SU-DHL-6 (cell line): Measurements from ENCODE around the gene TBC1D20.

Experiments
- H2AFZ ChIP-seq: fragments of 200-600 bp; sonication (generic); 2 replicates; pipeline ENCODE4 v1.6.1; 2014; ENCODE audit warnings: low read depth, mild to moderate bottlenecking, moderate library complexity, mixed read lengths, antibody characterized with exemption, low read length; ENCODE audit not compliant: severe bottlenecking
- H3F3A ChIP-seq: fragments of 200-600 bp; shearing (Covaris generic); 2 replicates; pipeline ENCODE4 v1.6.0; 2016; ENCODE audit warnings: antibody characterized with exemption, mild to moderate bottlenecking; ENCODE audit not compliant: insufficient read depth
- H3K27ac ChIP-seq: fragments of 200-600 bp; sonication (generic); 2 replicates; pipeline ENCODE4 v1.5.1; 2016; ENCODE audit warnings: low read depth, mild to moderate bottlenecking, low read length, moderate library complexity, mixed read lengths
- H3K27me3 ChIP-seq: fragments of 200-600 bp; sonication (generic), shearing (Covaris generic); 2 replicates; pipeline ENCODE4 v1.6.0; 2014; ENCODE audit warnings: mild to moderate bottlenecking, low read length
- H3K36me3 ChIP-seq: fragments of 200-600 bp; sonication (generic); 2 replicates; pipeline ENCODE4 v1.6.1; 2014; ENCODE audit warnings: mild to moderate bottlenecking, low read length, mixed read lengths
- H3K4me2 ChIP-seq: fragments of 300-600, 200-600 bp; shearing (Covaris generic), sonication (generic); 2 replicates; pipeline ENCODE4 v1.6.0; 2014; ENCODE audit warnings: low read length, low read depth, mild to moderate bottlenecking; ENCODE audit not compliant: poor library complexity, severe bottlenecking
- H3K4me3 ChIP-seq: fragments of 200-600 bp; sonication (generic); 2 replicates; pipeline ENCODE4 v1.5.1; 2014; ENCODE audit warnings: antibody characterized with exemption, low read length, mild to moderate bottlenecking, mixed read lengths; ENCODE audit not compliant: insufficient read depth, poor library complexity, severe bottlenecking
- H3K79me2 ChIP-seq: fragments of 200-600 bp; sonication (generic); 2 replicates; pipeline ENCODE4 v1.6.1; 2014; ENCODE audit warnings: mild to moderate bottlenecking, low read length, moderate library complexity; ENCODE audit not compliant: insufficient read depth
- H3K9ac ChIP-seq: fragments of 200-600 bp; sonication (generic); 2 replicates; pipeline ENCODE4 v1.7.0; 2014; ENCODE audit warnings: mild to moderate bottlenecking, low read length
- H3K9me2 ChIP-seq: fragments of 200-600 bp; sonication (generic); replicated peaks from 2 replicates; pipeline ENCODE4 v1.6.1; 2014; ENCODE audit warnings: low read length; ENCODE audit not compliant: insufficient read depth
- H3K9me3 ChIP-seq: fragments of 200-600 bp; sonication (generic); 2 replicates; pipeline ENCODE4 v1.6.1; 2014; ENCODE audit warnings: low read length, mixed read lengths; ENCODE audit not compliant: insufficient read depth
- H4K20me1 ChIP-seq: fragments of 200-600 bp; sonication (generic); 2 replicates; pipeline ENCODE4 v1.6.1; 2014; ENCODE audit warnings: low read depth, mild to moderate bottlenecking, antibody characterized with exemption, low read length, moderate library complexity, mixed read lengths
- CTCF ChIP-seq: fragments of 200-600 bp; sonication (generic); IDR thresholded peaks from one replicate; pipeline ENCODE4 v1.5.1; 2017; ENCODE audit warnings: antibody characterized with exemption, mild to moderate bottlenecking, low read length, moderate library complexity; ENCODE audit not compliant: insufficient read depth, poor library complexity, severe bottlenecking
- EZH2phosphoT487 ChIP-seq: fragments of 200-600 bp; sonication (generic), shearing (Covaris generic); conservative IDR thresholded peaks from 2 replicates; pipeline ENCODE4 v1.6.1; 2018; ENCODE audit warnings: mild to moderate bottlenecking, antibody characterized with exemption, low read length, moderate library complexity, mixed read lengths

The TBC1D20 gene

GRCh38 chr20:507006-507758, 44.8 kb upstream of the TBC1D20 start:
- no peaks in the 10 kb centered on the region for H3K9me3 ChIP-seq
- H3K27me3 ChIP-seq = no peaks in the 10 kb centered on the region
- H3K79me2 ChIP-seq = peaks cover 56% of the 10 kb centered on the region
- TF ChIP-seq CTCF (no peak), EZH2phosphoT487 (no peak)
- H3K4me3 ChIP-seq = no peak overlapping the region
- no peak overlapping the region for H3K27ac ChIP-seq
- no peak overlapping the region for H3K9ac ChIP-seq
- H3K4me2 ChIP-seq = no peak overlapping the region
- H3K9me2 ChIP-seq = no peaks in the 10 kb centered on the region
- no peak overlapping the region for H2AFZ ChIP-seq
- H3K36me3 ChIP-seq = peaks cover 40% of the 10 kb centered on the region
- H4K20me1 ChIP-seq = peaks cover 13% of the 10 kb centered on the region; the same call in 1 of the 2 replicates
- H3F3A ChIP-seq = no peaks in the 10 kb centered on the region

DNA sequence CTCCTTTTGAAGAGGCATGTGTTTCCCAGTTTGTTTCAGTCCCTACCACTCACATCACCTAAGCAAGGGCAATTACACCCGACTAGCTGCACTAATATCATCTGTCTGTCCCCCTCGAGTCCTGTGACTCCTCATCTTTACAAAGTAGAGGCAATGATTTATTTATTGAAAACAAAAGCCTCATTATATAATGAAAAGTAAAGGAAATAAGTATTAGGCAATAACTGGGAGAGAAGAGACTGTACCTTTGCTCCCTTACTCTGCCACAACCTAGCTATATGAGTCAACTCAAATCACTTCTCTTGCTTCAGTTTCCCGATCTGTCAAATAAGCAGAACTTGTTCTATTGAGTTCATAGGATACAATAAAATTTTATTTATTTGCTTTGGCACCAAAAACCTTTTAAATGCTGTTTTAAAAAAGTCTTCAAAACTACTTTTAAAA, 42.3 kb upstream of the TBC1D20 start:
- Histone ChIP-seq H3K9me2 (no peaks in the 10 kb centered on the region), H3K36me3 (peaks cover 52% of the 10 kb centered on the region), H3F3A (no peaks in the 10 kb centered on the region), H3K4me2 (no peak overlapping the region), H3K27ac (no peak overlapping the region), H3K4me3 (no peak overlapping the region), H3K79me2 (peaks cover 33% of the 10 kb centered on the region), H2AFZ (no peak overlapping the region), H3K9me3 (no peaks in the 10 kb centered on the region), H3K27me3 (no peaks in the 10 kb centered on the region), H4K20me1 (peaks cover 5% of the 10 kb centered on the region; the same call in 1 of the 2 replicates), H3K9ac (no peak overlapping the region)
- no peak for TF ChIP-seq EZH2phosphoT487
- no peak for TF ChIP-seq CTCF

- Histone ChIP-seq H3K9me2 (no peaks in the 10 kb centered on the region), H3K4me3 (no peak overlapping the region), H3K79me2 (peaks cover 18% of the 10 kb centered on the region), H3K9ac (no peak overlapping the region), H3K27ac (no peak overlapping the region), H3F3A (no peaks in the 10 kb centered on the region), H4K20me1 (no peaks in the 10 kb centered on the region; the same call in 1 of the 2 replicates), H3K4me2 (no peak overlapping the region), H2AFZ (no peak overlapping the region), H3K36me3 (peaks cover 60% of the 10 kb centered on the region), H3K9me3 (no peaks in the 10 kb centered on the region), H3K27me3 (no peaks in the 10 kb centered on the region)
- no peak for TF ChIP-seq CTCF
- TF ChIP-seq EZH2phosphoT487 = no peak
Observed at GRCh38 chr20:503048-503737, 40.9 kb upstream of the TBC1D20 start.
